ENCODE results near the gene BCKDHA.

BCKDHA gene

GRCh38 chr19:41425174-41426115, 27.8 kb downstream of the BCKDHA start:
- no peak overlapping the region for H3K4me3 ChIP-seq (ENCODE audit: low read depth, low read length)
- TF ChIP-seq, protein P1, sequence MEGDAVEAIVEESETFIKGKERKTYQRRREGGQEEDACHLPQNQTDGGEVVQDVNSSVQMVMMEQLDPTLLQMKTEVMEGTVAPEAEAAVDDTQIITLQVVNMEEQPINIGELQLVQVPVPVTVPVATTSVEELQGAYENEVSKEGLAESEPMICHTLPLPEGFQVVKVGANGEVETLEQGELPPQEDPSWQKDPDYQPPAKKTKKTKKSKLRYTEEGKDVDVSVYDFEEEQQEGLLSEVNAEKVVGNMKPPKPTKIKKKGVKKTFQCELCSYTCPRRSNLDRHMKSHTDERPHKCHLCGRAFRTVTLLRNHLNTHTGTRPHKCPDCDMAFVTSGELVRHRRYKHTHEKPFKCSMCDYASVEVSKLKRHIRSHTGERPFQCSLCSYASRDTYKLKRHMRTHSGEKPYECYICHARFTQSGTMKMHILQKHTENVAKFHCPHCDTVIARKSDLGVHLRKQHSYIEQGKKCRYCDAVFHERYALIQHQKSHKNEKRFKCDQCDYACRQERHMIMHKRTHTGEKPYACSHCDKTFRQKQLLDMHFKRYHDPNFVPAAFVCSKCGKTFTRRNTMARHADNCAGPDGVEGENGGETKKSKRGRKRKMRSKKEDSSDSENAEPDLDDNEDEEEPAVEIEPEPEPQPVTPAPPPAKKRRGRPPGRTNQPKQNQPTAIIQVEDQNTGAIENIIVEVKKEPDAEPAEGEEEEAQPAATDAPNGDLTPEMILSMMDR (IDR thresholded peaks at IDR 0.05; ENCODE audit: borderline replicate concordance, insufficient read depth, low read depth, low read length) = no peak

- H3K4me3 ChIP-seq (ENCODE audit: low read depth, low read length) = no peak overlapping the region
- TF ChIP-seq, protein P1 (IDR thresholded peaks at IDR 0.05; ENCODE audit: borderline replicate concordance, insufficient read depth, low read depth, low read length) = no peak
These were observed 28.7 kb downstream of the BCKDHA start for GRCh38 chr19:41426116-41426841.

DNA sequence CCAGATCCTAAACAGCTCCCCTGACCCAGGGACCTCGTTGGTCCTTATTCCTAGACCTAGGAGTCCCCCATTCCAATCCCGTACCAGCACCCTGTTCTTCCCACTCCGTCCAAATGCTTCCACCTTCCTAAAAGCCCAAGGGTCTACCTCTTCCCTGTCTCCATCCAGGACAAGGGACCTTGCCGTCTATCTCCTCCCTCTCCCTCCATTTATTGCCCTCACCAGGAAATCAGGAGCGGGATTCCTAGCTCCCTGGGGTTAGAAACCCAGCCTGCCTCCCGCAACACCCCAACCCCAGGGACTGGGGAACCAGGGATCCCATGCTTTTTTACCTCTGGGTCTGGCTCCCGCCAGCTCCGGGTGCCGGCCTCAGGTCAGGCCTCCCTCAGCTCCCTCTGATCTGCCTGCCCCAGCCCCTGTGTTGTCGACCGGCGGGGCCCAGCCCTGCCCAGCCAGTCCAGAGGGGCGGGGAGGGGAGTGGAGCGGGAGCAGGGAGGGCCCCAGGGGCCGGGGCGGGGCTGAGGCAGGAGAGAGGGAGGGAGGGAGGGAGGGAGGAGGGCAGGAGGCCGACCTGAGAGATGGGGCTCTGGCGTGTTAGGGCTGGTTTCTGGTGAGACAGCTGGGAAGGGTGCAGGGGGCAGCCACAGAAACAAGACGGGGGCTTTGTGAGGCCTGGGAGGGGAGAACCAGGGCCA, 29.5 kb downstream of the BCKDHA start, which contains the start of gene B3GNT8:
TSS of gene B3GNT8 (minus strand) at position 423 of the 695 bp plus-strand sequence. CDS start 596 bp downstream, outside the sequence.
- H3K4me3 ChIP-seq (ENCODE audit: low read depth, low read length) = no peak within 1 kb of the TSS

GRCh38 chr19:41427647-41428480, 30.2 kb downstream of the BCKDHA start:
- TF ChIP-seq, protein P1 (IDR thresholded peaks at IDR 0.05; ENCODE audit: borderline replicate concordance, insufficient read depth, low read depth, low read length) = no peak
- no peak overlapping the region for H3K4me3 ChIP-seq (ENCODE audit: low read depth, low read length)

More for the DNA sequence above, 29.5 kb downstream of the BCKDHA start, which contains the start of gene B3GNT8:
- TF ChIP-seq, protein P1 (IDR thresholded peaks at IDR 0.05; ENCODE audit: borderline replicate concordance, insufficient read depth, low read depth, low read length) = no peak

- H3K4me3 ChIP-seq (ENCODE audit: low read depth, low read length) = no peak overlapping the region
- TF ChIP-seq, protein P1 (IDR thresholded peaks at IDR 0.05; ENCODE audit: borderline replicate concordance, insufficient read depth, low read depth, low read length) = no peak
These were observed 30.9 kb downstream of the BCKDHA start for GRCh38 chr19:41428481-41428859.

- H3K4me3 ChIP-seq (ENCODE audit: low read depth, low read length) = no peak overlapping the region
- TF ChIP-seq, protein P1 (IDR thresholded peaks at IDR 0.05; ENCODE audit: borderline replicate concordance, insufficient read depth, low read depth, low read length) = no peak
These were observed 33.3 kb downstream of the BCKDHA start for GRCh38 chr19:41430922-41431321.

All from GM12875 (cell line).